ENCODE measurements around the gene KRAS. TPM values are rescaled to one million over a fixed set of nuclear protein-coding genes. Genes with fewer than 3 reads are reported as not detected.
"Not testable (repeated sequence)": the region's sequence is repeated elsewhere in the genome, so short reads cannot be mapped to it uniquely, and the experiment has no call there.

KRAS gene
- total RNA-seq, 2 experiments from 2014 or later = 8.6 to 39.1 TPM

DNA sequence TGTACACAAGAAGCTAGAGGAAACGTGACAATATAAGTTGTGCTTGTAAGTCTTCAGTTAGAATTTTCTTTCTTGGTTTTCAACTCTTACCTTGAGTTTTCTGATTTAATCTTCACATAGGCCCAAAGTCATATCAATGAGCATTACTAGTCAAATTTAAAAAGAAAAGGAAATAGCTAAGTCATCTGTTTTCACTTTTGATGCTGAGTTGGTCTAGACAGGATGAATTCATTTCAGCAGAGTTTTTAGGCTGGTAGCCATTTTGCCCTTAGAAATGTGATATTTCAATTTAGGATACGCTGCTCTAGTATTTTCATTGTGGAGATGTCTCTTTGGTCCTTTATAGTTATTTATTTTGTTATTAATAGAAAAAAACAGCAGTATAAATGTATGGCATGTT is 44.6 kb upstream of the KRAS start:
- Histone ChIP-seq H3K4me2 (ENCODE audit: low read length) (no peak overlapping the region), H3K9me3 (ENCODE audit: low read length) (no peaks in the 10 kb centered on the region), H3K36me3 (ENCODE audit: insufficient read depth, low read length) (no peaks in the 10 kb centered on the region), H3K4me3 (ENCODE audit: low read depth, low read length, poor library complexity, severe bottlenecking) (no peak overlapping the region), H3K27ac (ENCODE audit: low read depth, low read length, poor library complexity, severe bottlenecking) (no peak overlapping the region), H3K79me2 (ENCODE audit: insufficient read depth, low read depth, low read length) (no peaks in the 10 kb centered on the region), H2AFZ (ENCODE audit: low read length) (no peak overlapping the region), H4K20me1 (ENCODE audit: insufficient read depth, low read length) (no peaks in the 10 kb centered on the region), H3K9me2 (ENCODE audit: insufficient read depth, low read length) (no peaks in the 10 kb centered on the region), H3K4me1 (ENCODE audit: insufficient read depth, low read length, poor library complexity, severe bottlenecking) (no peaks in the 10 kb centered on the region)
- BruUV-seq (replicated peaks) = no TSS peak
- TF ChIP-seq, protein P1, sequence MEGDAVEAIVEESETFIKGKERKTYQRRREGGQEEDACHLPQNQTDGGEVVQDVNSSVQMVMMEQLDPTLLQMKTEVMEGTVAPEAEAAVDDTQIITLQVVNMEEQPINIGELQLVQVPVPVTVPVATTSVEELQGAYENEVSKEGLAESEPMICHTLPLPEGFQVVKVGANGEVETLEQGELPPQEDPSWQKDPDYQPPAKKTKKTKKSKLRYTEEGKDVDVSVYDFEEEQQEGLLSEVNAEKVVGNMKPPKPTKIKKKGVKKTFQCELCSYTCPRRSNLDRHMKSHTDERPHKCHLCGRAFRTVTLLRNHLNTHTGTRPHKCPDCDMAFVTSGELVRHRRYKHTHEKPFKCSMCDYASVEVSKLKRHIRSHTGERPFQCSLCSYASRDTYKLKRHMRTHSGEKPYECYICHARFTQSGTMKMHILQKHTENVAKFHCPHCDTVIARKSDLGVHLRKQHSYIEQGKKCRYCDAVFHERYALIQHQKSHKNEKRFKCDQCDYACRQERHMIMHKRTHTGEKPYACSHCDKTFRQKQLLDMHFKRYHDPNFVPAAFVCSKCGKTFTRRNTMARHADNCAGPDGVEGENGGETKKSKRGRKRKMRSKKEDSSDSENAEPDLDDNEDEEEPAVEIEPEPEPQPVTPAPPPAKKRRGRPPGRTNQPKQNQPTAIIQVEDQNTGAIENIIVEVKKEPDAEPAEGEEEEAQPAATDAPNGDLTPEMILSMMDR (conservative IDR thresholded peaks at IDR 0.05; ENCODE audit: low read length) = no peak
- no peak for TF ChIP-seq EZH2phosphoT487 (IDR thresholded peaks at IDR 0.05; ENCODE audit: borderline replicate concordance, low read depth, low read length)
- intact Hi-C loops (cut with micrococcal nuclease; ENCODE audit: unreplicated experiment) = no loop called here
- DNase-seq (ENCODE audit: low spot score) = no peak
- ChIA-PET POLR2A (interaction anchor here (1.0 kb wide), 1 partner anchor 24 kb away, joined by 4 read pairs; no protein-coding TSS in a partner anchor), CTCF (ENCODE audit: unreplicated experiment) (no interaction called here)

DNA sequence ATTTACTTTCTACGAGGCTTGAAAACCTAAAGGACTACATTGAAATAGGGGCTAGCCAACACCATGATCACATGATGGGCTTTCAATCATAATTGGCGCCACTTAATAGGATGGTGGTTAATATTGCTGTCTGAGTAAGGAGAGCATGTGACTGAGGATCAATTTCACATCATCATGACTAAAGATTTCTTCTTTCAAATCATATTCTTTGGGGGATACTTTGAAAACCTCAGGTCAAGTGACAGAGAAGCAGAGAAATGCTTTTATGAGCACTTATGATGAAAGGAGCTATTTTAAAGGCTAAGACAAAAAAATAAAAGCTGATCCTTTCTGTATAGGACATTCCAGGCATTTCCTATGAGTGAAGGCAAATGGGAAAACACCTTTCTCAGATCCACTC is 42.9 kb upstream of the KRAS start:
- Histone ChIP-seq H2AFZ (ENCODE audit: low read length) (no peak overlapping the region), H3K4me2 (ENCODE audit: low read length) (no peak overlapping the region), H3K27ac (ENCODE audit: low read depth, low read length, poor library complexity, severe bottlenecking) (no peak overlapping the region), H3K4me1 (ENCODE audit: insufficient read depth, low read length, poor library complexity, severe bottlenecking) (no peaks in the 10 kb centered on the region), H4K20me1 (ENCODE audit: insufficient read depth, low read length) (no peaks in the 10 kb centered on the region), H3K9me2 (ENCODE audit: insufficient read depth, low read length) (no peaks in the 10 kb centered on the region), H3K4me3 (ENCODE audit: low read depth, low read length, poor library complexity, severe bottlenecking) (no peak overlapping the region), H3K9me3 (ENCODE audit: low read length) (peaks cover 12% of the 10 kb centered on the region; the same call in 1 of the 2 replicates), H3K79me2 (ENCODE audit: insufficient read depth, low read depth, low read length) (no peaks in the 10 kb centered on the region), H3K36me3 (ENCODE audit: insufficient read depth, low read length) (no peaks in the 10 kb centered on the region)
- no peak for DNase-seq (ENCODE audit: low spot score)
- intact Hi-C loops (cut with micrococcal nuclease; ENCODE audit: unreplicated experiment) = no loop called here
- ChIA-PET CTCF (ENCODE audit: unreplicated experiment) (no interaction called here), POLR2A (interaction anchor here (1.2 kb wide), 1 partner anchor 65 kb away, joined by 3 read pairs; no protein-coding TSS in a partner anchor)
- BruUV-seq (replicated peaks) = no TSS peak
- TF ChIP-seq, protein P1 (conservative IDR thresholded peaks at IDR 0.05; ENCODE audit: low read length) = no peak
- no peak for TF ChIP-seq EZH2phosphoT487 (IDR thresholded peaks at IDR 0.05; ENCODE audit: borderline replicate concordance, low read depth, low read length)

DNA sequence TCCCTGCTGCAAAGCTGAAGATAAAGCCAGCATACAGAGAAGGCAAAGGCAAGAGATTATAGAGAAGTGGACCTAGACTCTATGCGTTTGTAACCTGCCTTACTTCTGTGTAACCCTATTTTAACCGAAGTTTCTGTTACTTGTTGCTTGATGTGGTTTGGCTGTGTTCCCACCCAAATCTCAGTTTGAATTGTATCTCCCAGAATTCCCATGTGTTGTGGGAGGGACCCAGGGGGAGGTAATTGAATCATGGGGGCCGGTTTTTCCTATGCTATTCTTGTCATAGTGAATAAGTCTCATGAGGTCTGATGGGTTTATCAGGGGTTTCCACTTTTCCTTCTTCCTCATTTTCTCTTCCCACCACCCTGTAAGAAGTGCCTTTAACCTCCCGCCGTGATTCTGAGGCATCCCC is 42.1 kb upstream of the KRAS start:
- intact Hi-C loops (cut with micrococcal nuclease; ENCODE audit: unreplicated experiment); H3K36me3 ChIP-seq (ENCODE audit: insufficient read depth, low read length); H3K4me2 ChIP-seq (ENCODE audit: low read length); H2AFZ ChIP-seq (ENCODE audit: low read length); H4K20me1 ChIP-seq (ENCODE audit: insufficient read depth, low read length); H3K9me2 ChIP-seq (ENCODE audit: insufficient read depth, low read length); CTCF ChIA-PET (ENCODE audit: unreplicated experiment); H3K4me1 ChIP-seq (ENCODE audit: insufficient read depth, low read length, poor library complexity, severe bottlenecking); BruUV-seq (replicated peaks); DNase-seq (ENCODE audit: low spot score); H3K79me2 ChIP-seq (ENCODE audit: insufficient read depth, low read depth, low read length); H3K27ac ChIP-seq (ENCODE audit: low read depth, low read length, poor library complexity, severe bottlenecking); H3K4me3 ChIP-seq (ENCODE audit: low read depth, low read length, poor library complexity, severe bottlenecking): not testable (repeated sequence)
- POLR2A ChIA-PET = interaction anchor here (0.7 to 1.0 kb wide), 3 partner anchors 9 to 18 kb away, joined by 3 read pairs; no protein-coding TSS in a partner anchor
- H3K9me3 ChIP-seq (ENCODE audit: low read length) = peaks cover 12% of the 10 kb centered on the region; the same call in 1 of the 2 replicates

All from OCI-LY7 (cell line).